Coronary artery (tissue), 2 donors: ENCODE data around the gene MAP3K5.

Experiments
- DNase-seq: peaks from one replicate; pipeline ENCODE4 v3.0.0-alpha.2; 2017; ENCODE audit warnings: low spot score
- H3K27ac ChIP-seq, 2 donors: fragments of 200-600 bp; sonication (generic); one replicate each; pipeline ENCODE4 v1.5.1; 2016 to 2019
- H3K4me3 ChIP-seq: fragments of 200-600 bp; sonication (generic); 2 replicates; pipeline ENCODE4 v1.5.1; 2016; ENCODE audit warnings: mild to moderate bottlenecking, moderate library complexity
- CTCF ChIP-seq: fragments of 200-600 bp; sonication (generic); IDR thresholded peaks from one replicate; pipeline ENCODE4 v1.5.1; 2019; ENCODE audit warnings: antibody characterized with exemption

MAP3K5 gene

GRCh38 chr6:136566851-136567250, 225.4 kb downstream of the MAP3K5 start:
- no peak for DNase-seq
- no peak for TF ChIP-seq CTCF
- no peak overlapping the region for H3K27ac ChIP-seq
- H3K4me3 ChIP-seq = no peak overlapping the region

- H3K4me3 ChIP-seq = no peak overlapping the region
- no peak for DNase-seq
- no peak for TF ChIP-seq CTCF
- H3K27ac ChIP-seq = no peak overlapping the region
Observed at GRCh38 chr6:136566007-136566487, 226.2 kb downstream of the MAP3K5 start.

DNA sequence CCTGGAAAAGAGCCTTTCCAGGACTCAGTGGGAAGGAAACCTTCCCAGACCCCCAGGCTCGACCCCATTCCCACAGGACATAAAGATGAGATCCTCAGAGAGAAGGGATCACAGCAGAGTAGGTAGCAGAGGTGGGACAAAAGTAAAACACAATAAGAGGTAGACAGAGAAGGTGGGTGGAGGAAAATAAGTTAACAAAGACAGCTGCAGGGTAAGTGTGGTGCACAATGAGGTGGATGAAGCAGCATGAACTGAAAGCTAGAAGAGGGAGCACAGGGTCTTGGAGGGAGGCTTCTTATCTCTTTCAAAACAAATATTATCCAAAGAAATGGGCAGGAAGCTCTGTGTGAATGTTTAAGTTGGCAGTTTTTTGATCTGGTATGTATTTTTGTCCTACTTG, 228.1 kb downstream of the MAP3K5 start:
- H3K27ac ChIP-seq = peak overlapping the region in 1 of 2 donors; percentile 18
- no peak for TF ChIP-seq CTCF

GRCh38 chr6:136563386-136564152, 228.7 kb downstream of the MAP3K5 start:
- no peak for TF ChIP-seq CTCF
- no peak for DNase-seq
- Histone ChIP-seq H3K27ac (peak overlapping the region in 1 of 2 donors; percentile 31), H3K4me3 (no peak overlapping the region)

More for the DNA sequence above, 228.1 kb downstream of the MAP3K5 start:
- no peak overlapping the region for H3K4me3 ChIP-seq
- no peak for DNase-seq

DNA sequence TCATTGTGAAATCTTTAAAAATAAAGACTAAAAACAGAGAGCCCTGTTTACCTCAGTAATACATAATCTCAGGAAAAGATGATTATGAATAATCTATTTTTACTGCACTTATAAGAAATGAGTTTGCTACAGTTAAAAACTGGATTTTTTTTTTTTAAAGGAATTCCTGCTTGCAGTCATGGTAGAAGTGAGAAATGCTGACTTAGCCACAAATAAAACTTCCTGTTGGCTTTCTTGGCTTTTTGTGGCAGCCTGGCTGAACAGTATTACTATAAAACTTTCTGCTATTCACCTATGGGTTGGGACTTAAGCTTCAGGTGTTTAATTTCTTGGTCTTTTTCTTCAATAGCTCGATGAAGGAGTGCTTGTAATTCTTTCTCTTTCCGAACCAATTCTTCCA, 230.1 kb downstream of the MAP3K5 start:
- H3K4me3 ChIP-seq = no peak overlapping the region
- no peak overlapping the region for H3K27ac ChIP-seq
- no peak for DNase-seq
- TF ChIP-seq CTCF = no peak

DNA sequence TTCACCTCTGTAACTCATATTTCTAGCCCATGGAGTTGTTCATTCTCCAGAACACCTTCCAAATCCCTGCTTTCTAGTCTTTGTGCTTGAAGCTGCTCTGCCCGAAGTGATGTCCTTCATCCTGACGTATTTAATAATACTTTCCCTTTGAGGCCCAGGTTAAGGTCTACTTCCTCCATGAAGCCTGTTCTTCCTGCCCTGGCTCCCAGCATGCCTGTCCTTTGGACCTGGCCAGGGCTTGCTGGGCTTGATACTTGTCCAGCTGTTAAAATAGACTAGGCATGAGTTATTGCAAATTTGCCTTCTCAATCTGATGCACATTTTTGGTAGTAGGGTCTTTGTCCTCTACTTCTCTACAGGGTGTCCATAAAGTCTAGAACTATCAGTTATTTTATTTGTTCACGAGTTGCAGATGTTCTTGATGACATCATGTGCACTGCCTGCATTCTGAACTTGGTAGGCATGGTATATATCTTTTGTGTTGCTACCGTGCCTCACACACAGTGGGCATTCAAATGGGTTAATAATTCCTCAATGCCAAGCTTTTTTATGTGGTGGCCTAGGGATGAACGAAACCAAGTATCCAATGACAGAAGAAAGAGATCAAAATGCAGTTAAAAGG, 239.0 kb downstream of the MAP3K5 start:
- TF ChIP-seq CTCF = no peak
- DNase-seq = no peak

GRCh38 chr6:136552054-136552453, 240.2 kb downstream of the MAP3K5 start:
- Histone ChIP-seq H3K27ac (no peak overlapping the region), H3K4me3 (no peak overlapping the region)
- no peak for TF ChIP-seq CTCF
- DNase-seq = no peak

More for the DNA sequence above, 239.0 kb downstream of the MAP3K5 start:
- Histone ChIP-seq H3K27ac (no peak overlapping the region), H3K4me3 (no peak overlapping the region)
